GM11168 (cell line): ENCODE results near the gene CPLX1.

Experiments
- in situ Hi-C: fragments of 300-500 bp; cut with MboI; formaldehyde crosslinking; loops from one replicate; pipeline ENCODE4 v1.12.0; 2022; ENCODE audit warnings: low sequenced_read_pairs; ENCODE audit not compliant: unreplicated experiment

CPLX1 gene

DNA sequence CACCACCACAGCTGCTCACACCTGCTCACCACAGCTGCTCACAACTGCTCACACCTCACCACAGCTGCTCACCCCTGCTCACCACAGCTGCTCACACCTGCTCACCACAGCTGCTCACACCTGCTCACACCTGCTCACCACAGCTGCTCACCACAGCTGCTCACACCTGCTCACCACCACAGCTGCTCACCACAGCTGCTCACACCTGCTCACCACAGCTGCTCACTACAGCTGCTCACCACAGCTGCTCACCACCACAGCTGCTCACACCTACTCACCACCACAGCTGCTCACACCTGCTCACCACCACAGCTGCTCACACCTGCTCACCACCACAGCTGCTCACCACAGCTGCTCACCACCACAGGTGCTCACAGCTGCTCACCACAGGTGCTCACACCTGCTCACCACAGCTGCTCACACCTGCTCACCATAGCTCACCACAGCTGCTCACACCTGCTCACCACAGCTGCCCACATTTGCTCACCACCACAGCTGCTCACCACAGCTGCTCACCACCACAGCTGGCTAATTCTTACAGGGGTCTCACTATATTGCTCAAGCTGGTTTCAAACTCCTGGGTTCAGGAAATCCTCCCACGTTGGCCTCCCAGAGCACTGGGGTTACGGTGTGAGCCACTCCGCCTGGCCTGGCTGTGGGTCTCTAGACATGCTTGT, 30.4 kb upstream of the CPLX1 start:
- in situ Hi-C loops, result no loop called here

DNA sequence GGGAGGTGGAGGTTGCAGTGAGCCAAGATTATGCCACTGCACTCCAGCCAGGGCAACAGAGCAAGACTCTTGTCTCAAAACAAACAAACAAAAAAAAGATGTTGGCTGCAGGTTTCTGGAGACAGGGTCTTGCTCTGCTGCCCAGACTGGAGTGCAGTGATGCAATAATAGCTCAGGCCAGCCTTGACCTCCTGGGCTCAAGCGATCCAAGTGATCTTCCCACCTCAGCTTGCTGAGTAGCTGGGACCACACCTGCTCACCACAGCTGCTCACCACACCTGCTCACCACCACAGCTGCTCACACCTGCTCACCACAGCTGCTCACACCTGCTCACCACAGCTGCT, 29.9 kb upstream of the CPLX1 start:
- in situ Hi-C loops, result no loop called here

DNA sequence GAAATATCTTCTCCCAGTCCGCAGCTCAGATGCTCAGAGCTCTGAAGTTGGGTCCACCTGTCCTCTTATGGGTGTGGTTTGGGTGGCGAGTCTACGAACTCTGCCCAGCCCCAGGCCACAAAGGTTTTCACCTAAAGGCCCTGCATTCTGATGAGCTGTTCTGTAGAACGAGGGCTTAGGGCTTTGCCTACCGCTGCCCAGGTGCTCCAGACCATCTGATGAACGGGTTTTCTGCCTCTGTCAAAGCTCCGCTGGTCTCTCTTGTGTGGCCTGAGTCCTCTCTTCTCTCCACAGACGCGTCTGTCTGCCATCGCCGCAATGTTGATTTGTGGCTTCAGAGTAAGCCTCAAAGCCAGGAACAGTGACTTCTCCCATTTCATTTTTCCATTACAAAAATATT, 28.4 kb upstream of the CPLX1 start:
- in situ Hi-C loops, result no loop called here

DNA sequence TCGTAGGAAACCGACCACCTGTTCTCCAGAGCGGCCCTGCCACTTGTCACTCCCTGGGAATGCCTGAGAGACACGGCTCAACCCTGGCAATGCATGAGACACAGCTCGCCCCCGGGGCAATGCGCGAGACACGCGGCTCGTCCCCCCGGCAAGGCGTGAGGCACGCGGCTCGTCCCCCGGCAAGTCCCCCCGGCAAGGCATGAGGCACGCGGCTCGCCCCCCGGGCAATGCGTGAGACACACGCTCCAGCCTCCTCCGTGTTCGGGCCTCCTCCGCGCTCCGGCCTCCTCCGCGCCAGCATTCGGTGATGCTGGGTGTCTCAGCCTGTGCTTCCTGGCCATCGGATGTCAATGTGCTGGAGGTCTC, 27.5 kb upstream of the CPLX1 start:
- in situ Hi-C loops, result no loop called here

DNA sequence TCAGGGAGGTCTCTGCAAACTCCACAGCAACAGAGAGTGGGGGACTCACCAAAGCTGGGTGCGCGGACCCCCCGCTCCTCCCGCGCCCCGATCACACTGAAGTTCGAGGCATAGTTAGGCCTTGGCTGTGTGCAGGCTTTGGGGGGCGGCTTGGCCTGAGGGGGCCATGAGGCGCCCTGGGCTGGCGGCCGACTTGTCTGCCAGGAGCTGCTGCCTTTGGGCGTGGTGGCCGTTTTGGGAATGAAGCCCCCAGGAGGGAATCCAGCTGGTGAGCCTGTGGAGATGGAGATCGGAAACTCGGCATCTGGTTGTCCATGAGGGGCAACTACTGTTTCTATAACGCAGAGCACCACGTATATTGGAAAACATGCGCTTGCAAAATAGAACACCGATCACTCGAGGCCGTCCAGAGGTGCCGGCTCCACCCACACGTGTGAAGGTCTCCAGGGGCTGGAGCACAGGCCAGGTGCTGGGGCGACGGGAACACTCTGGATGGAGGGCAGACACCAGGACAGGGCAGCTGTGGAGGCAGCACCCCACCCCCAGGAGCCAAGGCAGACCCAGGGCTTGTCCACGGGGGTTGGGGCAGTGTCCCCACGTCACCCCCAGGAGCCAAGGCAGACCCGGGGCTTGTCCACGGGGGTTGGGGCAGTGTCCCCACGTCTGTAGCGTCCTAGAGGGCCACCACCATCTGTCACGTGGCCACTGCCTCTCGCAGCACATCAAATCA, 25.9 kb upstream of the CPLX1 start:
- in situ Hi-C loops, result no loop called here

DNA sequence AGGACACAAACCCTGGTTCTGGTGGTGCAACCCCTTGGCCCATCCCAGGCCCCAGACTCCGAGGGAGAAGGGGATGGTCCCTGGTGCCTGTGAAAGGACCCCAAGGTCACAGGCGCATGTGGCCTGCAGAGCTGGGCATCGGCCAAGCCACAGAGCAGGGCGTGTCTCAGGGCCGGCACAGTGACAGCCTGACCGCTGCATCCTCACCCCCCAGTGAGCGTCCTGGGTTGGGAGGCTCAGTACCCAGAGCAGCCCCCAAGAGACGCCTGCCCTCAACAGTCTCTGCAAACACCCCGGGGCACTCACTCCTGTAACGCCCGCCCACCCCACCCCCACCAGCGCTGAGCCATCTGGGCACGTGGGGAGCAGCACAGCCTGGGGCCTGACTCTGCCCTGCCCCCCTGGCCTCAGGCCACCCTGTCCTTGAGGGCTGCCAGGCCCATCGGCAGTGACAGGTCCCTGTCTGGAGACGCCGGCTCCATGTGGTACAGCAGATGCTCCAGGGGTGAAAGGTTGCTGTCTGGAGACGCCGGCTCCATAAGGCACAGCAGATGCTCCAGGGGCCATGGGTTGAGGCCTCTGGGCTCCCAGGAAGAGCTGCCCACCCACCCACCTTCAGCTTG, 24.5 kb upstream of the CPLX1 start:
- in situ Hi-C loops, result no loop called here

DNA sequence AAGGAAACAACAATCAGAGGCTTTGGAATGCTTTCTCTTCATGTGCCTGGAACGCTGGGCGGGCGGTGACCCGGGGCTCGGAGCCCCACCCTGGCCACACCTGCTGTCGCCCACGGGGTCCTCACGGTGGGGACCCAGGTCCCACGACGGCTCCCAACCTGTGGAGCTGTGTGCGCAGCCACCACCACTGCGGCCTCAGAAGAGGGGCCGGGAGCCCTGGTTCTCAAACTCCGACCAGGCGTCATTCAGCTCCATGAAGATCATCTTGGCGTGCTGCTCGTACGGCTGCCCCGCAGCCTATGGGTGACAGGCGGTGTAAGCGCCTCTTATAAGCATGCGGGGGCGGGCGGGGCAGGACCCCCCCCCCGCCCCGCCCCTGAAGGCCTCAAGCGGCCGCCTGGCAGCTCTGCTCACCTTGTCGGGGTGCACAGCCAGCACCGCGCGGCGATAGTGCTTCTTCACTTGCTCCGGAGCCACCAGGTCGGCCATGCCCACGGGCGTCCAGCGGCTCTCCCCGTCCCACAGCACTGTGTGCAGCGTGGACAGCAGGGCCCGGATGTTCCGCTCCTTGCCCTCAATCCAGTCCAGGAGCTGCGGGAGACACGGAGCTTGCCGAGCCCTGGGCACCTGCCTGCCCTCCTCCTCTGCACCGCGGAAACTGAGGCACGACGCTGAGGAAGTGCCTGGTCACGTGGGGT, 23.7 kb upstream of the CPLX1 start:
- in situ Hi-C loops, result no loop called here

DNA sequence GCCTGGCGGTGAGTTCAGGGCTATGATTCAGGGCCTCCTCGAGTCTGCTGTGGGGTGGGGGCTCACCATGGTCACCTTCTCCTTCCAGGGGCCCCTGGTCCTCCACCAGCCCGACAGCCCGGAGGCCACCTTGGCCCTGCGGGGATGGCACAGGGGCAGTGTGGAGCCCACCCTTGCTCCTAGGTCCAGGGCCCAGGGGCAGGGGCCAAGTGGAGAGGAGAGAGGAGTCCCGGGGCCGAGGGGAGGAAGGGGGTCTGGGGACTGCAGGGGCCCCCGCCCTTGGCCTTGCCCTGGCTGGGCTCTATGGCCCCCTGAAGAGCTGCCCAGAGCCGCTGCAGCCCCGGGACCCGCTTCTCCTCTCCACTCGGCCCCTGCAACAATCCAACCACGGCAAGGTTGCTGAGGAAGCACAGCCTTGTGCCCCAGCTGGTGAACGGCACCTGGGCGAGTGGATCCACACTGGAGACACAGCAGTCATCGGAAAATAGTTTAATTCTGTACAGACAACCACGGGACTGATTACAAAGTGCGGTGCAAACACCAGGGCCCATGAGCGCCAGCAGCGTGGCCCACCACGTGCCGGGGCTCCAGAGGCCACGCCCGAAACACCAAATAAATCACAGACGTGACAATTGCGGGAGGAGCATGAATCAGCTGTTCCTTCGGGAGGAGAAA, 23.0 kb upstream of the CPLX1 start:
- in situ Hi-C loops, result no loop called here

DNA sequence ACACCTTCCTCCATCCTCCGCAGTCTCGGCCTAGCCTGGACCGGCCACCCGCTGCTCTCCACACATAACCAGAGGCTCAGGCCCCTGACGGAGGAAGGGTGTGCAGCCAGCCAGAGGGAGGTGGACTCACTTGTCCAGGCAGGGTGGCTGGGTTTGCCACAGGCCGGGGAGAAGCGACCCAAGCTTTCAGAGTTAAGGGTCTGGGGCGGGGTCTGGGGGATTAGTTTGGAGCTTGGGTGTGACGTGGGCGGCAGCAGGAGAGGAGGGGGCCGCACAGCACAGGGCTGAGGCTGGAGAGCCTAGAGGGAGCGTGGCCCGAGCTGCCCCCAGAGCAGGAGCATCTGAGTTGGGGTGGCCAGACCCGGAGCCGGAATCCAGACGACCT, 22.4 kb upstream of the CPLX1 start:
- in situ Hi-C loops, result no loop called here

DNA sequence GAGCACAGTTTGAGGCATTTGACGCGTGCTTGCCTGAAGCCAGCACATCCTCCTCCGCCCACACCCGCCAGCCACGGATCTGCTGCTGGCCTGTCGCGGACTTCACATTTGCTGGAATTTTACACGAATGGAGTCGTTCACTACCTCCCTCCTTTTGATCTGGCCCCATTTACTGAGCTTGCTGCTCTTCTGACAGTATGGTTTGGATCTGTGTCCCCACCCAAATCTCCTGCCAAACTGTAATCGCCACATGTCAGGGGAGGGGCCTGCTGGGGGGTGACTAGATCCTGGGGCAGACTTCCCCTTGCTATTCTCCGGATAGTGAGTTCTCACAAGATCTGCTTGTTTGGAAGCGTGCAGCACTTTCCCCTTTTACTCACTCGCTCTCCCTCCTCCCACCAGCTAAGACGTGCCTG, 19.9 kb upstream of the CPLX1 start:
- in situ Hi-C loops, result no loop called here

DNA sequence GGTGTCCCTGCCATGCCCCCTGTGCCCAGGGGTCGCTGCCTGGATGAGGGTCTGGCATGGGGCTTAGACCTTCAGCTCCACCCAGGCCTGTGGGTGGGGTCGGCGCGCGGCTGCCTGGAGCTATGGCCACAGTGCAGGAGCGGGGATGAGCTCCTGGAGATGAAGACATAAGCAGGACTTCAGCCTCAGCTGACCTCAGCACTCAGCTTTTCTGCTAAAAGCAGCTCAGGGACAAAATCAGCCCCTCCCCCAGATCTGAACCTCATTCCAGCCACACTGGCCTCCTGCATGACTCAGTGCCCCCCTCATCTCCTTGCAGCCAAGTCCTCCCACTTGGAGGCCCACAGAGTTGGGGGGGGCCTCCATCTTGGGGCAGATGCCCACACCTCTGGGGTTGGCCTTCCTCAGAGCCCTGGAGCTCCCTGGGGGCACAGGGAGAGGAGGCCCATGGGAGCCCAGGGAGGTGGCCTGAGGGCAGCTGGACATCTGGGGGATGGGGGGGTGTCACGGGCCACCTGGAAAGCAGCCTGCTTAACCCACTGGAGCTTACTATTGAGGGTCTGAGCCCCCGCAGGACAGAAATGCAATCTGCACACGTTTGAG, 19.4 kb upstream of the CPLX1 start:
- in situ Hi-C loops, result no loop called here

DNA sequence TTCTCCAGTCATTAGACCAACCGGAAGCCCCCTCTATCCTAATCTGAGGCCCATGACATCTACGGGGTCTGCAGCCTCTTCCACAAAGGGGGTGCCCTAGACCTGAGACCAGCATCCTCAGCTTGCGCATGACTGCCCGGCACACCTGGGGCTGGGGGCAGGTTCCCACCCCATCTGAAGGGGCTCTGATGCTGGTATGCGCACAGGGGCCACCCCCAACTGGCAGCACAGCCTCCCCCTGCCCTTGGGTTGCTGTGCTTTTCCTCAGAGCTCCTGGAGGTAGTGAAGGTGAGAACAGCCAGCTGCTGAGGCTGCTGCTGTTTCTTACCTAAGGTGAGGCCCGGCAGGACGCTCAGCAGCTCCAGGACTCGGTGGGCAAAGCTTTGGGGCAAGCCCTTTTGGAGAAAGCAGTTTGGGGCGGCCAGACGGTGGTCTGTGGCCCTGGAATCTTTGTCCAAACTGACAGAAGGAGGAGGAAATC, 18.9 kb upstream of the CPLX1 start:
- in situ Hi-C loops, result no loop called here

DNA sequence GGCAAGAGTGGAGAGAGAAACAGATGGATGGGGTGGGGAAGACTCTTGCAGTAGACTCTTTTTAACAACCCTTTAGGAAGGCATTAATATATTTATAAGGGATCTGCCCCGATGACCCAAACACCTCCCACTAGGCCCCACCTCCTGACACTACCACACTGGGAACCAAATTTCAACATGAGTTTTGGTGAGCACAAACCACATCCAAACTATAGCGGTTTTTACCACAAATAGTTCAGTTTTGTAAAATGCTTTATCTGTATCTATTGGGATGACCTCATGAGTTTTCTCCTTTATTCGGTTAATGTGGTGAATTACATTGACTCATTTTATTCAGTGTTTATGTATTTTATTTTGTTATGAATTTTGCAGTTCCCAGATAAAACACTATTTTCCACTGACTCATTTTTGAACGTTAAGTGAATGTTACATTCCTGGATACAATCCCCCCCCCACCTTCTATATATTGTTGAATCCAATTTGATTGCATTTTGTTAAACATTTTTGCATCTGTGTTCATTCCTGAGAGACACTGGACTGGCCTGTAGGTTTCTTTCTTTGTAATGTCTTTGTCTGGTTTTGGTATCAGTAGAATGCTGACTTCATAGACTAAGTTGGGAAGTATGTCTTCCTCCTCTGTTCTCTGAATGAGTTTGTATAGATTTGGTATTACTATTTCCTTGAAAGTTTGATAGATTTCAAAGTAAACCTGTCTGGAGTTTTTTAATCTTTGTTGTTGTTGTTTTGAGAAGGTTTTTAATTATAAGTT, 13.9 kb upstream of the CPLX1 start:
- in situ Hi-C loops, result no loop called here

DNA sequence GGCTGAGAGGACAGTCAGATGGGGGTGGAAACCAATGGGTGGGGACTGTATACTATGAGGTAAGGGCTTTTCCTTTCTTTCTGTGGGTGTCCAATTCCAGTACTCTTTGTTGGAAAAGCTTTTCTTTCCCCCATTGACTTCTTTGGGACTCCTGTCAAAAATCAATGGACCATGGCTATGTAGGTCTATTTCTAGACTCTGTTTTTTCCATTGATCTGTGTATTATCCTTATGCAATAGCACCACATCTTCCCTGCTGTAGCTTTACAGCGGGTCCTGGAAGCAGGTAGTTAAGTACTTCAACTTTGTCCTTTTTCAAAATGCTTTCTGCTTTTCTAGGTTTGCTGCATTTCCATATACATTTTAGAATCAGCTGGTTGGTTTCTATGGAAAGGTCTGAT, 11.8 kb upstream of the CPLX1 start:
- in situ Hi-C loops, result no loop called here

DNA sequence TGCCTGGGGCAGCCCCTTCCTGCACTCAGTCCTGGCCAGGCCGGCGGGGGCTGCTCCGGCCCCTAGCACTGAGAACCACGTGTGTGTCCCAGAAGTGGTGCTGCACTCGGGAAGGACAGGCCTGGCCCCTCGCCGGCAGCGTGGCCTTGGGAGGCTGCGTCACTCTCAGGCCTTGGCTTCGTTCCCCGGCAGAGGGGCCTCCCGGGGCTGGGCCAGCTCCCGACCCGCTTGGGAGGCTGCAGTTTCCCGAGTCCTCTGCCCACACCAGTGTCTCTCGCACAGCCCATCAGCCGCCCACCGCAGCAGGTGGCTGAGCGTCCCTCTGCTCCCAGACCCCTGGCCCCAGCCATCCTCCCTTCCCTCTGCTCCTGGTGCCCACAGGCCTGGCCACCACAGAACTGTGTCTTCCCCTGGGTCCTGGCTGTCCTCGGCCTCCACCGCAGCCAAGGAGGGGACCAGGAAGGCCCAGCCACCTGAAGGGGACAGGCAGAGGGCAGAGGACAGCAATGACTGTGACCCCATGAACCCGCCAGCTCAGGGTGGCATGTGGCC, 10.9 kb upstream of the CPLX1 start:
- in situ Hi-C loops, result no loop called here

DNA sequence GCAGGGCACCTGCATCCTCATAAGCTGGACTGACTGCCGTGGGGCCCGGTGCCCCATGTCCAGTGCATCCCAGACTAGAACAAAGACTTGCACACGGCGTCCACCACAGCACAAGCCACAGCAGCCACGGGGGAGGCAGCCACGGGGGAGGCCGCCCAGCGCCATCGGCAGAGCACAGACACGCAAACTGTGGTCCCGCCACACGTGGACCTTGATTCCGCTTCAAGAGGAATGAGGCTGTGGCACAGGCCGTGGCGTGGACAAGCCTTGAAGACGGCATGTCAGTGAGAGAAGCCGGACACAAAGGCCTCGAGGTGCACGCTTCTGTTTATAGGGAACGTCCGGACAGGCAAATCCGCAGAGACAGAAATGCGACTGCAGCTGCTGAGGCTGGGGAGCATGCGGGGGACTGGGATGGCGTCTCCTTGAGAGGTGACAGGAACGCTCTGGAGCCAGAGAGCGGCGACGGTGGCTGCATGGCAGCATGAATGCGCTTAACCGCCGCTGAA, 10.1 kb upstream of the CPLX1 start:
- in situ Hi-C loops, result no loop called here

DNA sequence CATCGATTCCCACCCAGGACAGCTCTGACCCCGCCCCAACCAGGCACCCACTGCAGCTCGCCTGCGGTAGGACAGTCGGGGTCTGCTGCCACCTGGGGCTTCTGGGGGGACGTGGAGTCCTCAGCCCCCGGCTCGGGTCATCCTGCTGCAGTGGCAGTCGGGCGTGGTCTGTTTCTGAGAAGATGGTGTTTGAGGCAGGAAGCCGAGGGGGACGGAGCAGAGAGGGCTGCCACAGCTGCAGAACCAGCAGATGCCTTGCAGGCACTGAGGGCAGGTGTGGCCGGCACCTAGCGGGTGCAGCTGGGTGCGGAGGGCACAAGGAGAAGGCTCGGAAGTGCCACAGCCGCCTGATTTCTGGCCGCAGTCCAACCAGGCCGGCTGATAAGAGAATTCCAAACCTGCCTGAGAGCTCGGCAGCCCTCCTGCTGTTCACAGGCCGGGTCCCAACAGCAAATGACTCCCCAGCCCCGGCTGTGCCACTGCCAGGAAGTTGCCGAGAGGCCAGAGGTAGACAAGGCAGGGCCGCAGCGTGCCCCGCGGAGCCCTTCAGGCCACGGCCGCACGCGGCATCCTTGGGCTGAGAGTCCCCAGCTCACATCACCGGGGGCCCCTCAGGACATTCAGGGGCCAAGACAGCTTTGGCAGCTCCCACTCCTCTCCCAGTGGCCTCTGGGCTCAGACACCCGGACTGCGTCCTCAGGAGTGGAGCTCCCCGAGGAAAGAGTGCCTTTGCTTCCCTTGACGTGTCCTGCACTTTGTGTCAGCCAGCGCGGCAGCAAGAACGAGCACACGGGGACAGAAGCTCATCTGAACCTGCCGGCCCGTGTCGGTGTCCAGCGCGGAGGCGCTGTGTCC, 9.4 kb upstream of the CPLX1 start:
- in situ Hi-C loops, result no loop called here
